SK-N-MC (cell line): Measurements from ENCODE around the gene RNLS.

ENCODE experiments used
- EZH2 ChIP-seq: fragments of 200-600 bp; sonication (generic); IDR thresholded peaks from one replicate; pipeline ENCODE4 v1.6.1; 2017; ENCODE audit warnings: antibody characterized with exemption
- POLR2AphosphoS5 ChIP-seq: IDR thresholded peaks from 2 replicates; pipeline ENCODE4 v1.6.1; 2012; ENCODE audit warnings: mild to moderate bottlenecking, low read depth, low read length, borderline replicate concordance

GRCh38 chr10:88623835-88624234, 40.7 kb upstream of the RNLS start:
- TF ChIP-seq POLR2AphosphoS5, result no peak
- no peak for TF ChIP-seq EZH2
